ENCODE results near the gene HOXB4. TPM values are rescaled to one million over a fixed set of nuclear protein-coding genes. Genes with fewer than 3 reads are reported as not detected.

The HOXB4 gene
- total RNA-seq, 1 experiment from 2014 or later = 11.3 TPM

- TF ChIP-seq JUND (IDR thresholded peaks at IDR 0.05) = no peak
- no peak for TF ChIP-seq EZH2phosphoT487 (IDR thresholded peaks at IDR 0.05; ENCODE audit: borderline replicate concordance)
Observed at GRCh38 chr17:48565925-48566710, 12.0 kb downstream of the HOXB4 start (continued).

DNA sequence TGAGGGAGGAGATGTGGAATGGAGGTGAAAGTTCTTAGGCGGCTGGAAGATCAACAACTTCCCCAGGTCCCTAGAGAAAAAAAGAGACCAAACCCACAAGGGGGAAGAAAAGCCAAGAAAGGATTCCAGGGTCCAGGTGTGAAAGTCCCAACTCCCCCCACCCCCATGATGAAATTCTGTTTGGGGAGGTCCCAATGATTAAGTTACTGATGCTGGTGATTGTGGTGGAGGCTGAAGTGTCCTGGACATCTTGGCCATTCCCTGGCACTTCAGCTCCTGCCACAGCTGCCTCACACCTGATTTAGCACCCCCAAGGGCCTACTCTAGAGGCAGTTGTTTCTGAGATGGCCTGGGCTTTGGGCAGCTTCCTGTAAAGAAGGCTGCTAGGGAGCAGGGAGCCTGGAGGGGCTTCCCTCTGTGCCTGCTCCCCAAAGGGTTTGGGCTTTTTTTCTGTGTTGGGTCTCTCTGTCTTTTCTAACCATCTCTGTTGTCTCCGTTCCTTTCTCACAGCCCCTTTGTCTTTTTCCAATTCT, 13.1 kb downstream of the HOXB4 start:
- H3K27me3 ChIP-seq (ENCODE audit: insufficient read depth, low read length) = no peaks in the 10 kb centered on the region
- DNase-seq (ENCODE audit: low read depth, low spot score) = no peak
- no peak for ATAC-seq
- H3K9ac ChIP-seq (ENCODE audit: low read length) = no peak overlapping the region
- no peak overlapping the region for H2AFZ ChIP-seq (ENCODE audit: low read depth, low read length, poor library complexity, severe bottlenecking)
- peaks cover 34% of the 10 kb centered on the region; the same call in 1 of the 2 replicates for H3K79me2 ChIP-seq (ENCODE audit: insufficient read depth, low read length)
- intact Hi-C loops (cut with micrococcal nuclease) = no loop called here
- H3K27ac ChIP-seq (ENCODE audit: low read depth, low read length) = no peak overlapping the region
- no peaks in the 10 kb centered on the region for H3K9me3 ChIP-seq (ENCODE audit: control insufficient read depth in 1 of 2, insufficient read depth in 1 of 2, low read depth in 1 of 2, low read length in 2 of 2)
- H4K20me1 ChIP-seq (ENCODE audit: insufficient read depth) = no peaks in the 10 kb centered on the region
- TF ChIP-seq SRF (IDR thresholded peaks at IDR 0.05; ENCODE audit: low read depth) (no peak), YY1 (IDR thresholded peaks at IDR 0.05; ENCODE audit: extremely low read depth, insufficient replicate concordance, low read depth, low read length) (no peak), CTCF (IDR thresholded peaks at IDR 0.05 in 2 of 3, conservative IDR thresholded peaks at IDR 0.05 in 1 of 3; ENCODE audit: borderline replicate concordance in 1 of 3, insufficient read depth in 1 of 3, low read depth in 2 of 3, low read length in 2 of 3) (no peak), POLR2A (IDR thresholded peaks at IDR 0.05; ENCODE audit: borderline replicate concordance, extremely low read depth, insufficient read depth, insufficient read length) (no peak), SP1 (IDR thresholded peaks at IDR 0.05; ENCODE audit: low read depth) (no peak), ZNF274 (IDR thresholded peaks at IDR 0.05; ENCODE audit: low read depth, low read length) (no peak), RAD21 (IDR thresholded peaks at IDR 0.05; ENCODE audit: low read depth) (no peak), SIN3A (IDR thresholded peaks at IDR 0.05; ENCODE audit: low read depth) (no peak), POLR2AphosphoS5 (IDR thresholded peaks at IDR 0.05; ENCODE audit: low read depth, low read length) (no peak), CEBPB (IDR thresholded peaks at IDR 0.05; ENCODE audit: low read depth) (no peak), JUND (IDR thresholded peaks at IDR 0.05) (no peak), REST (IDR thresholded peaks at IDR 0.05; ENCODE audit: low read depth) (no peak), CBX3 (IDR thresholded peaks at IDR 0.05; ENCODE audit: low read depth) (no peak)
- CTCF ChIA-PET = no interaction called here
- H3K4me3 ChIP-seq (replicated peaks in 1 of 2; ENCODE audit: low read depth in 1 of 2, low read length in 2 of 2) = no peak overlapping the region
- no peaks in the 10 kb centered on the region for H3K9me2 ChIP-seq (ENCODE audit: insufficient read depth)
- no peak overlapping the region for H3K4me2 ChIP-seq (ENCODE audit: low read length)
- no peaks in the 10 kb centered on the region for H3K4me1 ChIP-seq (ENCODE audit: control insufficient read depth in 1 of 2, insufficient read depth in 2 of 2, low read length in 2 of 2)
- POLR2A ChIA-PET = no interaction called here
- BruUV-seq (replicated peaks) = no TSS peak
- H3K36me3 ChIP-seq (ENCODE audit: control insufficient read depth in 1 of 2, insufficient read depth in 2 of 2, low read length in 2 of 2) = no peaks in the 10 kb centered on the region
- RAD21 ChIA-PET (ENCODE audit: low non-redundant PET in 1 of 2, low total read pairs in 2 of 2, uncharacterized antibody in 2 of 2, unreplicated experiment in 2 of 2) = no interaction called here
